Body of pancreas (tissue), 4 donors: ENCODE measurements around the gene ATL1. TPM values are rescaled to one million over a fixed set of nuclear protein-coding genes. Genes with fewer than 3 reads are reported as not detected.
"Not testable (repeated sequence)": the region's sequence is repeated elsewhere in the genome, so short reads cannot be mapped to it uniquely, and the experiment has no call there.

Experiments
- ATAC-seq: fragments of 150-250 bp; one replicate; pipeline ENCODE4 v1.9.1; 2016
- DNase-seq, 4 donors: peaks; one replicate each; pipeline ENCODE4 v3.0.0-alpha.2; 2019
- H3K27ac ChIP-seq, 4 donors: fragments of 200-600 bp; sonication (generic); 1 replicate in 3 of 4; 2 replicates in 1 of 4; pipeline versions ENCODE4 v1.5.1 to v1.6.1; 2016 to 2019; ENCODE audit warnings: mild to moderate bottlenecking in 1 of 4, mixed read lengths in 1 of 4, moderate library complexity in 1 of 4
- H3K27me3 ChIP-seq, 2 donors: fragments of 200-600 bp; sonication (generic); one replicate each; pipeline ENCODE4 v1.6.0; 2016; ENCODE audit warnings: mild to moderate bottlenecking in 1 of 2
- H3K36me3 ChIP-seq, 2 donors: fragments of 200-600 bp; sonication (generic); replicated peaks in 1 of 2; 2 replicates each; pipeline ENCODE4 v1.5.1; 2016; ENCODE audit warnings: low read depth in 2 of 2; ENCODE audit not compliant: insufficient read depth in 1 of 2
- H3K4me1 ChIP-seq: fragments of 200-600 bp; sonication (generic); one replicate; pipeline ENCODE4 v1.6.0; 2016
- H3K4me3 ChIP-seq, 2 donors: fragments of 200-600 bp; sonication (generic); 1 replicate in 1 of 2; 2 replicates in 1 of 2; pipeline ENCODE4 v1.5.1; 2016 to 2019
- H3K9me3 ChIP-seq, 3 donors: fragments of 200-600 bp; sonication (generic); 1 replicate in 2 of 3; 2 replicates in 1 of 3; pipeline ENCODE4 v1.5.1; 2016
- CTCF ChIP-seq, 7 experiments: fragments of 450-650 bp in 4 of 7; fragments of 200-600 bp in 3 of 7; sonication (generic) in 3 of 7; IDR thresholded peaks; one replicate each; pipeline ENCODE4 v1.5.1; 2016 to 2019; ENCODE audit warnings: antibody characterized with exemption in 7 of 7
- POLR2A ChIP-seq, 3 donors: fragments of 450-650 bp; IDR thresholded peaks; one replicate each; pipeline ENCODE4 v1.6.1; 2016; ENCODE audit warnings: antibody characterized with exemption in 3 of 3, mild to moderate bottlenecking in 2 of 3
- WGBS, 2 donors: methylation state at CpG; one replicate each; pipeline ENCODE4 v1.1.5; 2017; 5-methylcytosine and 5-hydroxymethylcytosine counted together
- intact Hi-C: fragments of 100-400 bp; cut with DNase I; formaldehyde crosslinking; loops from one replicate; pipeline ENCODE4 v1.15.1; 2023
- total RNA-seq, 2 donors: library from RNA; depleted of rRNA; stranded (reverse); fragments of >200 nt; gene quantifications; one replicate each; pipeline ENCODE4 v1.1.0, GENCODE V29; 2016

Gene ATL1
- total RNA-seq, 2 donors from 2014 or later = 0.33 to 5.4 TPM

- intact Hi-C loops = loop anchor here (5.0 kb wide), 1 partner anchor 217 kb away; no protein-coding TSS in a partner anchor
- no peak for TF ChIP-seq CTCF (IDR thresholded peaks at IDR 0.05)
- no peak for TF ChIP-seq POLR2A (IDR thresholded peaks at IDR 0.05)
- DNase-seq = no peak
- Histone ChIP-seq H3K27ac (peak overlapping the region in 1 of 4 donors; percentile 96), H3K36me3 (no peaks in the 10 kb centered on the region), H3K9me3 (no peaks in the 10 kb centered on the region), H3K27me3 (no peaks in the 10 kb centered on the region), H3K4me3 (no peak overlapping the region), H3K4me1 (peaks cover 34% of the 10 kb centered on the region)
- no peak for ATAC-seq
- 76% methylated on average over 3 of the region's 3 CpGs for WGBS, 2 donors
These were observed 26.1 kb upstream of the ATL1 start for GRCh38 chr14:50533806-50534205.

DNA sequence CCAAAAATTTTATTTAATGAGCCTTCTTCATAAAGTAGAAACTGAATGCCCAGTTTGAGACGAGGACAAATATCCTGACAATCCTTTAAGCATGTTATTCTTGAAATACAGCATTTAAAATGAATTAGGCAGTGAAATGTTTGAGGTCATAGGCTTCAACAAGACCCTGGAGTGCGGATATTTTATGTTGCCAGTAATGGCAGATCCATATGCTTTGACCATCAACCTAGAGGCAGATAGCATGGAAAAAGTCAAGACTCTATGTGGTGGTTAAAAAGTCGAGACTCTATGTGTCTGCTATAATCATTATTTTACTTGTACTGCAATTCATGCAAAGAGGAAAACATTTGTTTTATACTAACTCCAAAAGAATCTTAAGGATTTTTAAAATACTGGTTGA, 25.5 kb upstream of the ATL1 start:
- no peak for TF ChIP-seq POLR2A (IDR thresholded peaks at IDR 0.05)
- no peak for TF ChIP-seq CTCF (IDR thresholded peaks at IDR 0.05)
- Histone ChIP-seq H3K4me3 (no peak overlapping the region), H3K9me3 (no peaks in the 10 kb centered on the region), H3K4me1 (peaks cover 29% of the 10 kb centered on the region), H3K36me3 (no peaks in the 10 kb centered on the region), H3K27ac (no peak overlapping the region), H3K27me3 (no peaks in the 10 kb centered on the region)
- intact Hi-C loops = loop anchor here (5.0 kb wide), 1 partner anchor 217 kb away; no protein-coding TSS in a partner anchor
- ATAC-seq (no peak), DNase-seq (no peak)
- 74 to 79% methylated on average over 3 of the region's 3 CpGs for WGBS, 2 donors

DNA sequence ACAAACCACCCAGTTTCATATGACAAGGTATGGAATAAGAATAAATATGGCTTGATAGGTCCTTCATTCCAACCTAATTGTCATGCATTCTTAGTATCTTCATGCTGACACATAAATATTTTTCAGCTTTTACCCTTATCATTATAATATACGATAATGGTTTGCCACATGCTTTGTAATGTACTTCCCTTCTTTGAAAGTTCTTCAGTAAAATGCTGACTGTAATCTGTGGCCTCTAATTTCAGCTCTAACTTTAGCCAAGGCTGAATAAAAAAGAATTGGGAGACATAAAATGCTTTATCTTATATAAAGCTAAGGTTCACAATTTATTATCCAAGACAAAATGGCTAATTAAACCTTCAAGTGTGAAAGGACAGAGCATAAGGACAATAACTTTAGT, 24.9 kb upstream of the ATL1 start:
- no peak overlapping the region for H3K27ac ChIP-seq
- TF ChIP-seq CTCF (IDR thresholded peaks at IDR 0.05) (no peak), POLR2A (IDR thresholded peaks at IDR 0.05) (no peak)
- no peaks in the 10 kb centered on the region for H3K9me3 ChIP-seq
- H3K4me1 ChIP-seq = peaks cover 24% of the 10 kb centered on the region
- intact Hi-C loops = loop anchor here (5.0 kb wide), 1 partner anchor 218 kb away; no protein-coding TSS in a partner anchor
- 48 to 70% methylated on average over 1 of the region's 1 CpG for WGBS, 2 donors
- ATAC-seq = no peak
- DNase-seq = no peak
- H3K4me3 ChIP-seq = no peak overlapping the region
- no peaks in the 10 kb centered on the region for H3K36me3 ChIP-seq
- no peaks in the 10 kb centered on the region for H3K27me3 ChIP-seq

GRCh38 chr14:50538034-50538433, 21.9 kb upstream of the ATL1 start:
- H3K4me3 ChIP-seq, H3K27ac ChIP-seq, ATAC-seq, H3K27me3 ChIP-seq, H3K9me3 ChIP-seq, intact Hi-C loops, DNase-seq, H3K36me3 ChIP-seq: not testable (repeated sequence)
- WGBS, 2 donors = 59 to 61% methylated on average over 4 of the region's 4 CpGs
- peaks cover 13% of the 10 kb centered on the region for H3K4me1 ChIP-seq

DNA sequence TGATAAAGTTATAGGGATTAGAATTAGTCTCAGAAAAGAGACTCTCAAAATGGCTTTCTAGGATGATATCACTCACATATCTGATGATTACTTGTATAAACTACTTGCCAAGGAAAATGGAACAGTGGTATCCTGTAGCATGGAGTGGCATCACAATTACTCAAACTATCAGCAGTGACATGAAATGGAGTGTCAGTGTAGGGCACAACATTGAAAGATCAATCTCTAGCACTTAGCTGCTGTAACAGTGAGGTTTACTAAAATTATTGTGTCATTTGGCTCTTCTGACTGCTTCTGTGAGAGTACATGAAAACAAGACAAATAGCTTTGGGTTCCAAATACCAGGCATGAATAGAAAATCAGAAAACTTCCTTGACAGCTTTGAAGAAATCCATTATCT, 20.9 kb upstream of the ATL1 start:
- no peak for ATAC-seq
- H3K9me3 ChIP-seq = no peaks in the 10 kb centered on the region
- peaks cover 13% of the 10 kb centered on the region for H3K4me1 ChIP-seq
- H3K27me3 ChIP-seq = no peaks in the 10 kb centered on the region
- no peaks in the 10 kb centered on the region for H3K36me3 ChIP-seq
- intact Hi-C loops = no loop called here
- no peak for DNase-seq
- no peak overlapping the region for H3K27ac ChIP-seq
- TF ChIP-seq POLR2A (IDR thresholded peaks at IDR 0.05) (no peak), CTCF (IDR thresholded peaks at IDR 0.05) (no peak)
- no peak overlapping the region for H3K4me3 ChIP-seq
